Activated naive CD4-positive, alpha-beta T cell (primary cell): Measurements from ENCODE around the gene BPIFB3.

ENCODE experiments used
- DNase-seq, 4 experiments: peaks; one replicate each; lab custom pipeline; 2025; lab: John Stamatoyannopoulos, UW

The BPIFB3 gene

GRCh38 chr20:33015700-33016580, 37.8 kb upstream of the BPIFB3 start:
- DNase-seq = no peak

DNA sequence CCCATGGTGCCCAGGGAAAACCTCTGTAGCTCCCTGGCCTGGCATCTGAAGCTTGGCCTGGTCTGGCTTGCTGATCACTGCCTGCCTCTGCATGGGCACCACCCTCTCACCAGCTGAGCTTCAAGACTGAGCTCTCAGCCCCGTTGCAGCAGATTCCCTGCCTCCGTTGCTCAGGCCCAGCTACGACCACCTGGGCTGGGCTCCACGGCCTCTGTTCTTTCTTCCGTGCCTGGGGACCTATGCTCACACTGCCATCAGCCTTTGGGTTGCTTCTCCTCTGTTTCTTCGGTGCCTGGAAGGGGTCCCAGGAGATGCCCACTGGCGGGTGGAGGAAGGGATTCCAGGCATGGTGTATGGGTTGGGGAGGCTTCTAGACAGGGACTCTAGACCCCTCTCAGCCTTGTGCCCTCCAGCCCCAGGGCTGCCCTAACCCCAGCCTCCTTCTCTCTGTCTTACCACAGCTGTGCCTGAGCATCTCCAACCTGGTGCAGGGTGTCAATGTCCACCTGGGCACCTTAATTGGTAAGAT, 37.1 kb upstream of the BPIFB3 start:
- no peak for DNase-seq

GRCh38 chr20:33017542-33017941, 36.2 kb upstream of the BPIFB3 start:
- DNase-seq = no peak

GRCh38 chr20:33018169-33018931, 35.4 kb upstream of the BPIFB3 start:
- DNase-seq = no peak

- DNase-seq = no peak
Measured at GRCh38 chr20:33019465-33020277, 34.0 kb upstream of the BPIFB3 start.

- DNase-seq = no peak
Measured at GRCh38 chr20:33020278-33021161, 33.2 kb upstream of the BPIFB3 start.

DNA sequence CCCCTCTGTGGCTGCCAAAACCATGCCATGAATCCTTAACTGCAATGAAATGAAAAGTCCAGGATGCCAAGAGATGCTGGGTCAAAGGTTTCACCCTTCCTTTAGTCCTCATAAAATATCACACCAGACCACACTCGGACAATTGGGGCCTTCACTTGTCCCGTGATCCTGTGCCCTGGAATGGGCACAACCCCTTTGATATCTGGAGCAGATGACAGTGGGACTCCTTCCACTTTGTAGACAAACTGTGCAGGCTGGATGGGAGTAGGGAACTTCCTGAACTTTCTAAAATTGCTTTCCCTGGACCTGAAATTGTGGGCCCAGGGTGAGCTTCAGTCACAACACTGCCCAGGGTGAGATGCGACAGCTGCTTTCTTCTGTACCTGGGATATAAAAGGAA, 31.8 kb upstream of the BPIFB3 start:
- no peak for DNase-seq

GRCh38 chr20:33022289-33022688, 31.4 kb upstream of the BPIFB3 start:
- no peak for DNase-seq

DNA sequence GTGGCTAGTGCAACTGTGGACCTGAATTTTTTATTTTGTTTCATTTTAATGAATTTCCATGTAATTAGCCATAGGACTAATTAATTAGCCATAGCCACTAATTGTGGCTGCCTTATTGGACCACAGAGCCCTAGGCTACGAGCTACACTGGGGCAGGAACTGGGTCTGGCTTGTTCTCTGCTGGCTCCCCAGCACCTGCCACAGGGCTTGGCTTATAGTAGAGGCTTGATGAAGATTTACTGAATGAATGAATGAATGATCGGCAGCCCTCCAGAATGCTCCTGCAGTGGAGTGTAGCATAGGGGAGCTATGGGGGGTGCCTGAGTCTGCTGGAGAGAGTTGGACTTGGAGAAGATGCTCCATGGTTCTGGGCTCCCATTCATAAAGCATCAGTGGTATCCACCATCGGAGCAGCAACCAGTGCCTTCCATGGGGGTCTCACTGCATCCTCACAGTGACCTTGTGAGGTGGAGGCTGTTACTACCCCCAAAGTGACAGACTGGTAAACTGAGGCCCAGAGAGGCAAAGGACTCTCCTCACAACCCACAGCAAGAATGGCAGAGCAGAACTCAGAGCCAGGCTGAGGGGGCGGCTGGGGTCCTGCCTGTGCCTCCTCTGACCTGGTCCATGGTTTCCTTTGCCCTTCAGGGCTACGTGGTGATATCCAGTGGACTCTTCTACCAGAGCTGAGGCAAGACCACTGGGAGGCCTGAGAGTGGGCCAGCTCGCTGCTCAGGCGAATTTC, 30.8 kb upstream of the BPIFB3 start:
- DNase-seq = no peak

DNA sequence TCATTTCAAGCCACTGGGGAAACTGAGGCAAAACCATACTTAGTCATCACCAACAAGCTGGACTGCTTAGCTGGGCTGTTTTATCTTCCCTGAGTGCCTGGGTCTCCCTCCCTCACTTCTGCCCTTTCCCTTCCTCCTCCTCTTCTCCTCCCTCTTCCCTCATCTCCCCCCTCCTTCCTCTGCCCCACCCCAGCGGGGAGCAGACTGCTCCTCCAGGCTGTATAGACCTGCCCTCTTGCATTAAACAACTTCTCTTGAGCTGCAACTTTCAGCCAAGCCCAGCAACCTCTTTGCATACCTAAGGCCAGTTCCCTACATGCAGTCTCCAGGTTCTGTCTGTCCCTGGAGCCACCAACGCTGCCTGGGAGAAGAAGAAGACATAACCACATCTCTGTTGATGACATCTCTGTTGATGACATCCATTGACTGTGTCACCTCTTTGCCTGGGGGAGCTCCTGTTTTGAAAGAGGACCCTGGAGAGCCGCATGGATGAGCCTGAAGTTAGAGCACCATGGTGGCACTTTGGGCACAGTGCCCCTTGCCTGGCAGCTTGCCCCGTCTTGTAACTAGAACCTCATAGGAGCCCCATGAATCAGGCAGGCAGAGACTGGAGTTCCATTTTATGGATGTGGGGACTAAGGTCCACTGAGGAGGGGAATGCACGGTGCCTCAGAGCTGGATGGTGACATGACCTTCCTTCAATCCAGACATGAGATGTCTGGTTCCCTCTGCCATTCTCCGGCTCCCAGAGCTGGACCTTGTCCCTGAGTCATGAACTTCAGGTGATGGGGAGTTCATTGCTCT, 30.1 kb upstream of the BPIFB3 start:
- DNase-seq = no peak

- DNase-seq = no peak
Measured at GRCh38 chr20:33024243-33024560, 29.5 kb upstream of the BPIFB3 start.

DNA sequence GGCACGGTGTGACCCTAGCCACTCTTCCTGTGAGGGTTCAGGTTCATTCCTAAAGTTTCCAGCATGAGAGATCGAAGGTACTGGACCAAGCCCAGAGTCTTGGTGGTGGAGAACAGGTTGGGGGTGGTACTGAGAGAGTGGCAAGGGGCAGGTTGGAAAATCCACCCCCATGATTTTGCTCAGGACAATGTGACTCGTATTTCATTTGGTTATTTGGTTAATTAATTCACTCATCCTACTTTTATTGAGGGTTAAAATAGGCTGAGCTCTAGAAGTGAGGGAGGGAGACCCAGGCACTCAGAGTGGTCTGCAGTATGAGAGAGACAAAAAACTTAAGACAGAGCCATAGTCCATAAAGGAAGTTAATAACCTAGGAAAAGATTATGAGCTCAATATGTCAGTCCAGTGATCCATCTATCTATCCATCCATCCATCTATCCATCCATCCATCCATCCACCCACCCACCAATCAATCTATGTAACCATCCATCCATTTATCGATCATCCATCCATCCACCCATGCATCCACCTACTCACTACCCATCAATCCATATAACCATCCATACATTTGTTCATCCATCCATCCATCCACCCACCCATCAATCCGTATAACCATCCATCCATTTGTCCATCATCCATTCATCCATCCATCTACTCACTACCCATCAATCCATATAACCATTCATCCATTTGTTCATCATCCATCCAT, 28.9 kb upstream of the BPIFB3 start:
- no peak for DNase-seq

GRCh38 chr20:33025318-33025876, 28.3 kb upstream of the BPIFB3 start:
- DNase-seq = no peak

- no peak for DNase-seq
Measured at GRCh38 chr20:33026072-33026778, 27.5 kb upstream of the BPIFB3 start.

DNA sequence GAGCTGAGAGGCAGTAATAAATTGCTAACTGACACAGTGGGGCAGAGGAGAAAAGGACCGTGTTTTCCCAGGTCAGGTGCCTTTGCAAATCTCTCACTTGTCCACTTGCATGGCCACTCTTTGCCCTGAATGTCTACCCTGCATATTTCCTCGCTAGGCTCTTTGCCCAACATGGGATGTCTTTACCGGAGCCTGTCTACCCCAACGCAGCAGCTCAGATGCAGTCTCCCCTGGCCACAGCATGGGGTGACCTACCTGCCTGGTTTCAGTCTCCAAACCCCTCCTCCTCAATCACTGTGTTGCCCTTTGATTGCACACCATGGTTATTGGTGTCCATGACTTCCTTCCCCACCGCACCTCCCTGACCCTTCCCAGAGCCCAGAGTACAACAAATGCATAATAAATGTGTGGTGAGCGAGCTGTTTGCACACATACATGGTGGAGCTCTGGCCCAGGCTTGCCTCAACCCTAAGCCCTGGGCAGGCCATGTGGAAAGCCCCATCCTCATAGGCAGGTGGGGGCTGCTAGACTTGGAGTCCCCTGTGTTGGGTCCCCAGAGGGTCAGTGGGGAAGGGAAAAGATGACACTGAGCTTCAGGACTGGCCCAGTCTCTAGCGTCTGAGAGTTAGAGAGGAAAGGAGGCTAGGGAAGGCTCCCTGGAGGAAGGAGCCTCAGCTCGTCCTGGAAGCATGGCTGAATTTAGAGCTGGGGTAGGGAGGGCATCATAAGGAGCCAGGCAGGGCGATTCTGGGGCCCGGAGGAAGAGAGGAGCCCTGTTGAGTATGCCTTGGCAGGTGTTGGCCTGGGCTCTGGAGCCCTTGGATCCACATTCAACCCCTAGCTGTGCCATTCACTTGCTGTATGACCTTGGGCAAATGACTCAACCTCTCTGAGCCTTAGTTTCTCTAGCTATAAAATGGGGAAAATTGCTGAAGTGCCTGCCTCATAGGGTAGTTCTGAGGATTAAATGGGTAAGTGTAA, 26.6 kb upstream of the BPIFB3 start:
- no peak for DNase-seq

GRCh38 chr20:33027769-33028751, 25.6 kb upstream of the BPIFB3 start:
- DNase-seq = no peak
